ENCODE results near the gene CNOT6. TPM values are rescaled to one million over a fixed set of nuclear protein-coding genes. Genes with fewer than 3 reads are reported as not detected.
A peak's percentile ranks its signal among the peaks of the same experiment; 100 is the strongest.

CNOT6 gene
- total RNA-seq, 4 donors from 2014 or later: 15.8 to 25.7 (median 24.1) TPM

DNA sequence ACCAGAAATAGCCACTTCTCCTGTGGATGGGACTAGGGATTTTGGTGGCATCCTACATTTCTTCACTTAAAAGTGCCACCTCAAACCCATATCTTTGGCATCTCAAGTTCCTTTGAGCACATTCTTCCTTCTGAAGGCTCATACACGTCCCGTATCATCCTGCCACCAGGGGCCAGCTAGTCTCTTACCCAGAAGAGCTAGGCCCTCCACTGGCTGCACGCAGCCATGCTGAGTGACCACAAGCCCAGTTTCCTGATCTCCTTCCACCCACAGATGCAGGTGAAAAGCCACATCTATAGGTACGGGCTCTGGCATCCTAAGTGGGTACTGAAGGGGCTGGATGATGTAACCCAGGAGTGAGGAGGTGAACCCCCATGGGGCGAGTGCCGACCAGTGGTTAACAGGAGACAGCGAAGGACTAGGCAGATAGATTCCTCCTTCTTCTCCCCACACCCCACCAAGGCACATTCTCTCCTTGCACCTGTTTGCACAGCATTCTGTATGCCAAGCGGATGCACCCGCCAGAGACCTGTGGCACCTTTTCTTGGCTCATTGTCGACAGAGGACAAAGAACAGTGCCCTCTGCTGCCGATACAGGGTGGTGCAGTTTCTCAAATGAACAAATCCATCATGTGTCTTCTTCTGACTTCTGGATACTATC, 111.5 kb downstream of the CNOT6 start:
- H3K4me1 ChIP-seq: no peaks in the 10 kb centered on the region
- no peaks in the 10 kb centered on the region for H3K36me3 ChIP-seq
- no peak overlapping the region for H3K4me3 ChIP-seq
- no peak for ATAC-seq
- WGBS, 2 donors (ENCODE audit: low coverage in 1 of 2): 36% methylated on average over 6 of the region's 11 CpGs; no CpG with 5 or more reads in 1 of the 2 donors
- no peaks in the 10 kb centered on the region for H3K9me3 ChIP-seq
- peaks cover 22% of the 10 kb centered on the region for H3K27me3 ChIP-seq
- H3K27ac ChIP-seq: no peak overlapping the region
- TF ChIP-seq CTCF (IDR thresholded peaks at IDR 0.05): peak in 3 of 4 experiments; percentile 11 to 61 (median 31)
- no peak for TF ChIP-seq EP300 (IDR thresholded peaks at IDR 0.05)

DNA sequence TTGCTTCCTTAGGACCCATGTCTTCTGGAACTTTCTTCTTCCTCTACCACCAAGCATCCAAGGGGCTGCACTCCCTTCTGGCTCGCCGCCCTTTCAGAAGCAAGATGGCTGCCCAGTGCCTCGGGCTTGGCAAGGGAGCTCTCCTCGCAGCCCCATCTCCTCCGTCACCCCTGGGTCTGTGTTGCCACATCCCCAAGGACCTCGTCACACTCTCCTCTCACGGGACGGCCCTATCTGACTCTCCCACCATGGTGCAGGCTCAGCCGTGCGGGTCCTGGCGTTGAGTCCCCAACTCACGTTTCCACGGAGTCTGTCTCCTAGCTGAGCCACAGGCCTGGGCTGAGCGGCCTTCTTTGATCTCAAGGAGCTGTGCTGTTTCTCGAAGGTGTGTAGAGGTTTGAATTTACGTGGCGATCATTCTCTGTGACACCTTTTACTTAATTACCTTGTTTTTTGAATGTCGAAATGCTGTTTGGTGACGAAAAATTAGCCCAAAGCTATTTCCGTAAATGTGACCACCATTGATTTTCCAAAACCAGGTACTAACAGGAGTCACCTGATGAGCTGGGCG, 112.1 kb downstream of the CNOT6 start:
- WGBS, 2 donors (ENCODE audit: low coverage in 1 of 2): 81 to 83% methylated on average over 13 to 19 of the region's 21 CpGs

GRCh38 chr5:180607861-180608571, 113.8 kb downstream of the CNOT6 start:
- H3K4me1 ChIP-seq: no peaks in the 10 kb centered on the region
- H3K27me3 ChIP-seq: peaks cover 22% of the 10 kb centered on the region
- no peaks in the 10 kb centered on the region for H3K9me3 ChIP-seq
- H3K4me3 ChIP-seq: no peak overlapping the region
- WGBS, 2 donors (ENCODE audit: low coverage in 1 of 2): 44 to 51% methylated on average over 9 to 17 of the region's 18 CpGs
- H3K36me3 ChIP-seq: no peaks in the 10 kb centered on the region
- no peak for TF ChIP-seq CTCF (IDR thresholded peaks at IDR 0.05)
- TF ChIP-seq POLR2AphosphoS5 (IDR thresholded peaks at IDR 0.05): no peak
- TF ChIP-seq POLR2A (IDR thresholded peaks at IDR 0.05): no peak
- no peak for TF ChIP-seq EP300 (IDR thresholded peaks at IDR 0.05)
- H3K27ac ChIP-seq: no peak overlapping the region
- no peak for ATAC-seq

More for the DNA sequence above, 112.1 kb downstream of the CNOT6 start:
- no peaks in the 10 kb centered on the region for H3K4me1 ChIP-seq
- no peak overlapping the region for H3K27ac ChIP-seq
- no peak for ATAC-seq
- H3K36me3 ChIP-seq: no peaks in the 10 kb centered on the region
- TF ChIP-seq POLR2AphosphoS5 (IDR thresholded peaks at IDR 0.05) (no peak), CTCF (IDR thresholded peaks at IDR 0.05) (no peak), POLR2A (IDR thresholded peaks at IDR 0.05) (no peak), EP300 (IDR thresholded peaks at IDR 0.05) (no peak)
- no peak overlapping the region for H3K4me3 ChIP-seq
- H3K9me3 ChIP-seq: no peaks in the 10 kb centered on the region
- H3K27me3 ChIP-seq: peaks cover 22% of the 10 kb centered on the region

GRCh38 chr5:180608572-180609310, 114.6 kb downstream of the CNOT6 start:
- peaks cover 22% of the 10 kb centered on the region for H3K27me3 ChIP-seq
- H3K27ac ChIP-seq: no peak overlapping the region
- no peaks in the 10 kb centered on the region for H3K9me3 ChIP-seq
- 91 to 92% methylated on average over 2 to 11 of the region's 26 CpGs for WGBS, 2 donors (ENCODE audit: low coverage in 1 of 2)
- TF ChIP-seq POLR2AphosphoS5 (IDR thresholded peaks at IDR 0.05) (no peak), EP300 (IDR thresholded peaks at IDR 0.05) (no peak), POLR2A (IDR thresholded peaks at IDR 0.05) (no peak), CTCF (IDR thresholded peaks at IDR 0.05) (no peak)
- no peaks in the 10 kb centered on the region for H3K36me3 ChIP-seq
- H3K4me3 ChIP-seq: no peak overlapping the region
- H3K4me1 ChIP-seq: no peaks in the 10 kb centered on the region
- ATAC-seq: no peak
